PC-9 (cell line): ENCODE measurements around the gene PLIN4. TPM values are rescaled to one million over a fixed set of nuclear protein-coding genes. Genes with fewer than 3 reads are reported as not detected.

Experiments
- BruUV-seq: library from RNA; stranded (reverse); fragments of 400-500 nt; replicated peaks from 2 replicates; lab custom pipeline; 2021; lab: Mats Ljungman, UMichigan
- CTCF ChIA-PET: fragments of 300-600 bp; sonication (Branson Sonifier 250); formaldehyde crosslinking; loops from one replicate; lab custom pipeline; 2022; ENCODE audit warnings: antibody characterized with exemption; lab: Charles Lee
- POLR2A ChIA-PET: fragments of 300-600 bp; sonication (Branson Sonifier 250); formaldehyde crosslinking; loops from one replicate; lab custom pipeline; 2022; ENCODE audit warnings: antibody characterized with exemption; ENCODE audit not compliant: unreplicated experiment; lab: Charles Lee
- DNase-seq, 2 experiments: peaks; one replicate each; pipeline versions ENCODE4 v3.0.0 to v3.0.0-alpha.2; 2015 to 2022; ENCODE audit warnings: mixed read lengths in 1 of 2
- H2AFZ ChIP-seq: fragments of 200-600 bp; sonication (generic); 2 replicates; pipeline ENCODE4 v1.8.1; 2017; ENCODE audit warnings: antibody characterized with exemption
- H3F3A ChIP-seq: fragments of 200-600 bp; sonication (generic); 2 replicates; pipeline ENCODE4 v1.8.1; 2017; ENCODE audit warnings: antibody characterized with exemption, mild to moderate bottlenecking, low read depth; ENCODE audit not compliant: insufficient read depth
- H3K27ac ChIP-seq: fragments of 200-600 bp; sonication (generic); 2 replicates; pipeline ENCODE4 v1.6.1; 2016; ENCODE audit warnings: mixed run types
- H3K27me3 ChIP-seq: fragments of 200-600 bp; sonication (generic); 2 replicates; pipeline ENCODE4 v1.6.1; 2016; ENCODE audit warnings: low read depth, mixed run types; ENCODE audit not compliant: insufficient read depth
- H3K36me3 ChIP-seq: fragments of 200-600 bp; sonication (generic); 2 replicates; pipeline ENCODE4 v1.6.1; 2016; ENCODE audit warnings: low read depth, mixed run types
- H3K4me1 ChIP-seq: fragments of 200-600 bp; sonication (generic); replicated peaks from 2 replicates; pipeline ENCODE4 v1.6.1; 2016; ENCODE audit warnings: mixed run types; ENCODE audit not compliant: insufficient read depth
- H3K4me2 ChIP-seq: fragments of 200-600 bp; sonication (generic); 2 replicates; pipeline ENCODE4 v1.6.1; 2017; ENCODE audit warnings: mixed run types
- H3K4me3 ChIP-seq: fragments of 200-600 bp; sonication (generic); 2 replicates; pipeline ENCODE4 v1.6.1; 2016; ENCODE audit warnings: mixed run types
- H3K79me2 ChIP-seq: fragments of 200-600 bp; sonication (generic); 2 replicates; pipeline ENCODE4 v1.6.1; 2017; ENCODE audit warnings: low read depth, mixed run types
- H3K9me2 ChIP-seq: fragments of 200-600 bp; sonication (generic); 2 replicates; pipeline ENCODE4 v1.8.1; 2017; ENCODE audit warnings: mild to moderate bottlenecking; ENCODE audit not compliant: insufficient read depth
- H3K9me3 ChIP-seq: fragments of 200-600 bp; sonication (generic); 2 replicates; pipeline ENCODE4 v1.8.1; 2016; ENCODE audit warnings: low read depth; ENCODE audit not compliant: insufficient read depth
- H4K20me1 ChIP-seq: fragments of 200-600 bp; sonication (generic); 2 replicates; pipeline ENCODE4 v1.8.1; 2017; ENCODE audit not compliant: insufficient read depth
- EZH2 ChIP-seq: fragments of 200-600 bp; sonication (generic); IDR thresholded peaks from 2 replicates; pipeline ENCODE4 v1.8.0; 2017; ENCODE audit warnings: antibody characterized with exemption, low read depth
- intact Hi-C: fragments of 100-400 bp; cut with micrococcal nuclease; formaldehyde crosslinking; loops from one replicate; pipeline ENCODE4 v1.10.0; 2022; ENCODE audit not compliant: unreplicated experiment
- total RNA-seq: library from RNA; stranded (reverse); gene quantifications from 2 replicates; pipeline ENCODE4 v1.2.3, GENCODE V29; 2021
- TF ChIP-seq, protein P1 (sequence below): fragments of 200-600 bp; sonication (generic); conservative IDR thresholded peaks from 2 replicates; pipeline ENCODE4 v1.6.1; 2017; ENCODE audit warnings: mixed run types, antibody characterized with exemption, mild to moderate bottlenecking, moderate library complexity

The PLIN4 gene
- total RNA-seq, 1 experiment from 2014 or later = 1.6 TPM

DNA sequence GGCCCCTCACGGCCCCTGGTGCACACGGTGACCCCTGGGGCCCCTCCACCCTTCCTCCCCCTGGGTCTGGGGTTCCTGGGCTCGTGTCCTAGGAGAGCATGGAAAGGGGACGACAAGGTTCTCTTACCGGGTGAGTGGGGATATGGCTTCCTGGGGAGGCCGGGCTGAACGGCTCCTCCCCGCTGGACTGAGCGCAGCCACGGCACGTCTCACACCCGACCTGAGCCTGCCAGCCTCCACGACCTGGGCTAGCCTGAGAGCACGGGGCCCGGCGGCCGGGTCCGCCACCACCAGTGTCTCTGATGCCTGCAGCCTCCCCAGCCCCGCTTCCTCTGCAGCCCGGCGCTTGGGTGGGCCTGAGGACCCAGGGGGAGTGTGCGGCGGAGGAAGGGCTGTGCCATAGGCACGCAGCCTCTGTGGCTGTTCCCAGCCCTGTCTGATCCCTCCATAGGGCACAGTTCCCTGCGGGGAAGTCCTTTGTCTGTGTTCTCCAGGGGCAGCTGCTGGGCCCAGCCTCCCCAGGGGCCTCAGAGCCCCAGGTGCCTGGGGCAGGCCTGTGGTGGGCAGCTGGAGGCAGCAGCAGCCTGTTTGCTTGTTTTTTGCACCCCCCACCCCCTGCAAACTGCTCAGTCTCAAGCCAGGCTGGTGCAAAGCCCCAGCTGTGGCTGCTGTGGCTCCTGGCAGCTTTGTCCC is 15.0 kb downstream of the PLIN4 start:
- Histone ChIP-seq H3K27me3 (no peaks in the 10 kb centered on the region), H3K4me1 (no peaks in the 10 kb centered on the region), H4K20me1 (no peaks in the 10 kb centered on the region), H3K79me2 (no peaks in the 10 kb centered on the region), H3K9me3 (no peaks in the 10 kb centered on the region), H3K27ac (no peak overlapping the region), H3K4me2 (no peak overlapping the region), H3K4me3 (no peak overlapping the region), H3K9me2 (no peaks in the 10 kb centered on the region), H3F3A (no peaks in the 10 kb centered on the region), H2AFZ (no peak overlapping the region), H3K36me3 (no peaks in the 10 kb centered on the region)
- no TSS peak for BruUV-seq
- CTCF ChIA-PET = no interaction called here
- no peak for DNase-seq
- TF ChIP-seq, protein P1, sequence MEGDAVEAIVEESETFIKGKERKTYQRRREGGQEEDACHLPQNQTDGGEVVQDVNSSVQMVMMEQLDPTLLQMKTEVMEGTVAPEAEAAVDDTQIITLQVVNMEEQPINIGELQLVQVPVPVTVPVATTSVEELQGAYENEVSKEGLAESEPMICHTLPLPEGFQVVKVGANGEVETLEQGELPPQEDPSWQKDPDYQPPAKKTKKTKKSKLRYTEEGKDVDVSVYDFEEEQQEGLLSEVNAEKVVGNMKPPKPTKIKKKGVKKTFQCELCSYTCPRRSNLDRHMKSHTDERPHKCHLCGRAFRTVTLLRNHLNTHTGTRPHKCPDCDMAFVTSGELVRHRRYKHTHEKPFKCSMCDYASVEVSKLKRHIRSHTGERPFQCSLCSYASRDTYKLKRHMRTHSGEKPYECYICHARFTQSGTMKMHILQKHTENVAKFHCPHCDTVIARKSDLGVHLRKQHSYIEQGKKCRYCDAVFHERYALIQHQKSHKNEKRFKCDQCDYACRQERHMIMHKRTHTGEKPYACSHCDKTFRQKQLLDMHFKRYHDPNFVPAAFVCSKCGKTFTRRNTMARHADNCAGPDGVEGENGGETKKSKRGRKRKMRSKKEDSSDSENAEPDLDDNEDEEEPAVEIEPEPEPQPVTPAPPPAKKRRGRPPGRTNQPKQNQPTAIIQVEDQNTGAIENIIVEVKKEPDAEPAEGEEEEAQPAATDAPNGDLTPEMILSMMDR = no peak
- no peak for TF ChIP-seq EZH2
- POLR2A ChIA-PET = no interaction called here
- intact Hi-C loops = no loop called here

DNA sequence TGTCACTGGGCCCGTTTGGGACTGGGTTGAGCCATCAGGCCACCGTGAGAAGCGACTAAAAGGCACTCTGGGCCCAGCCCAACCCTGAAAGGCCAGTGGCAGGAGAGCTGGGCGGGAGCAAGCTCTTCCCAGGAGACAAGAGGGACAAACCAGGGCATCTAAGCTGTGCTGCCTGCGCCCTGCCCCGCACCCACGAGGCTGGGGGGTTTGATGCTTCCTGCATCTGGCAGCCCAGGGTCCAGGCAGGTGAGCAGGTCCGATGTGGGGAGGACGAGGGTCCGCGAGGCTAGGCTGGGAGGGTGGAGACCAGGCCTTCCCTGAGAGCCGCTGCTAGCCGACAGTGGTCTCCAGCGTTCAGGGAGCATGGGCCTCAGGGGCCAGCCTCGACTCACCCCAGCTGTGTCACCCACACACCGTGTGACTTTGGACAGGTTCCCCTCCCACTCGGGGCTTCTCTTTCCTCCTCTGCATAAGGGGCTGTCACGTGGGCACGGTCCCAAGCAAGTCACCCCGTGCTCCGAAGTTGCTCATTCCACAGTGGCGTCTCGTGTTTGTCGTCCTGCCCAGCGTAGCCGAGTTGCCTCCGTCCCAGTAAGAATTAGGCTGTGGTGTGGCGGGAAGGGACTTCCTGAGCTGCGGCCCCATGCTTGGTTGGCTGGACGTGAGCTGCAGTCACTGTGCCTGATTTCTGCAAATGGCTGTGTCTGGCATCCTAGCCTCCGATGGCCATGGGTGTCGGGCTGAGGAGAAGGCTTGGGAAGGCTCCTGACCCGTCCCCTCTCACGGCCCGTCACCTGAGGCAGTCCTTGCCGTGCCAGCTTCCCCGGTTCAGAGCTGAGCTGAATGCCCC is 15.8 kb downstream of the PLIN4 start:
- Histone ChIP-seq H3K4me2 (no peak overlapping the region), H3K36me3 (no peaks in the 10 kb centered on the region), H3K9me3 (no peaks in the 10 kb centered on the region), H4K20me1 (no peaks in the 10 kb centered on the region), H3K27me3 (no peaks in the 10 kb centered on the region), H2AFZ (no peak overlapping the region), H3K4me3 (no peak overlapping the region), H3K27ac (no peak overlapping the region), H3K4me1 (no peaks in the 10 kb centered on the region), H3K9me2 (no peaks in the 10 kb centered on the region), H3F3A (no peaks in the 10 kb centered on the region), H3K79me2 (no peaks in the 10 kb centered on the region)
- no TSS peak for BruUV-seq
- DNase-seq = no peak
- CTCF ChIA-PET = no interaction called here
- TF ChIP-seq EZH2 = no peak
- TF ChIP-seq, protein P1 = no peak
- intact Hi-C loops = no loop called here
- POLR2A ChIA-PET = no interaction called here

DNA sequence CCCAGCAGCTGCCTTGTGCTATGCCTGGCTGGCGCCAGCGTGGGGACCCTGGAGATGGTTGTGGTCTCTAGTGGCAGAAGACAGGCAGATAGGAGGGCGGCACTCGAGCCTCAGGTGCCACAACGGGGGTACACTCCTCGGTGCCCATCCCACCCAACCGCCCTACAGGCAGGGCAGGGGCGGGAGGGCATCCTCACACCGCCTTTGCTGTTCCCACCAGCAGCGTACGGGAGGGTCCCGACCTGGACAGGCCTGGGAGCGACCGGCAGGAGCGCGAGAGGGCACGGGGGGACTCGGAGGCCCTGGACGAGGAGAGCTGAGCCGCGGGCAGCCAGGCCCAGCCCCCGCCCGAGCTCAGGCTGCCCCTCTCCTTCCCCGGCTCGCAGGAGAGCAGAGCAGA is 16.6 kb downstream of the PLIN4 start:
- Histone ChIP-seq H3K4me3 (no peak overlapping the region), H3K9me3 (no peaks in the 10 kb centered on the region), H3K9me2 (no peaks in the 10 kb centered on the region), H3K27me3 (no peaks in the 10 kb centered on the region), H3K79me2 (no peaks in the 10 kb centered on the region), H3F3A (no peaks in the 10 kb centered on the region), H3K36me3 (no peaks in the 10 kb centered on the region), H2AFZ (no peak overlapping the region), H3K27ac (no peak overlapping the region), H4K20me1 (no peaks in the 10 kb centered on the region), H3K4me1 (no peaks in the 10 kb centered on the region), H3K4me2 (no peak overlapping the region)
- no TSS peak for BruUV-seq
- no peak for TF ChIP-seq EZH2
- TF ChIP-seq, protein P1 = no peak
- intact Hi-C loops = no loop called here
- ChIA-PET POLR2A (no interaction called here), CTCF (no interaction called here)
- no peak for DNase-seq
